ENCODE measurements around the gene JMJD8. TPM values are rescaled to one million over a fixed set of nuclear protein-coding genes. Genes with fewer than 3 reads are reported as not detected.
A peak's percentile ranks its signal among the peaks of the same experiment; 100 is the strongest.

JMJD8 gene
- total RNA-seq, 1 donor from 2014 or later = 43.1 TPM

GRCh38 chr16:720990-721764 is 37.0 kb upstream of the JMJD8 start, which contains the start of gene ANTKMT:
Gene ANTKMT, plus strand, starts transcription at chr16:721146. Its CDS starts 129 bp downstream, at chr16:721275.
- Histone ChIP-seq H3K27me3 (ENCODE audit: low read depth) (peaks cover 4% of the 10 kb centered on the region), H3K36me3 (no peaks in the 10 kb centered on the region), H3K27ac (replicated peaks) (peak within 1 kb of the TSS; percentile 97), H3K4me1 (peaks cover 49% of the 10 kb centered on the region), H3K9me3 (replicated peaks) (no peaks in the 10 kb centered on the region), H3K4me3 (peak within 1 kb of the TSS; percentile 96)
- no peak for TF ChIP-seq CTCF (IDR thresholded peaks at IDR 0.05; ENCODE audit: borderline replicate concordance)
- intact Hi-C loops (cut with micrococcal nuclease) = no loop called here
- peak; percentile 78 for DNase-seq

- peaks cover 53% of the 10 kb centered on the region for H3K4me1 ChIP-seq
- H3K36me3 ChIP-seq = no peaks in the 10 kb centered on the region
- no peak for TF ChIP-seq CTCF (IDR thresholded peaks at IDR 0.05; ENCODE audit: borderline replicate concordance)
- H3K9me3 ChIP-seq (replicated peaks) = no peaks in the 10 kb centered on the region
- H3K27me3 ChIP-seq (ENCODE audit: low read depth) = no peaks in the 10 kb centered on the region
- peak; percentile 46 for DNase-seq
- H3K27ac ChIP-seq (replicated peaks) = peak overlapping the region; percentile 97
- intact Hi-C loops (cut with micrococcal nuclease) = no loop called here
- peak overlapping the region; percentile 96 for H3K4me3 ChIP-seq
These were observed 36.4 kb upstream of the JMJD8 start for GRCh38 chr16:720447-720989.

DNA sequence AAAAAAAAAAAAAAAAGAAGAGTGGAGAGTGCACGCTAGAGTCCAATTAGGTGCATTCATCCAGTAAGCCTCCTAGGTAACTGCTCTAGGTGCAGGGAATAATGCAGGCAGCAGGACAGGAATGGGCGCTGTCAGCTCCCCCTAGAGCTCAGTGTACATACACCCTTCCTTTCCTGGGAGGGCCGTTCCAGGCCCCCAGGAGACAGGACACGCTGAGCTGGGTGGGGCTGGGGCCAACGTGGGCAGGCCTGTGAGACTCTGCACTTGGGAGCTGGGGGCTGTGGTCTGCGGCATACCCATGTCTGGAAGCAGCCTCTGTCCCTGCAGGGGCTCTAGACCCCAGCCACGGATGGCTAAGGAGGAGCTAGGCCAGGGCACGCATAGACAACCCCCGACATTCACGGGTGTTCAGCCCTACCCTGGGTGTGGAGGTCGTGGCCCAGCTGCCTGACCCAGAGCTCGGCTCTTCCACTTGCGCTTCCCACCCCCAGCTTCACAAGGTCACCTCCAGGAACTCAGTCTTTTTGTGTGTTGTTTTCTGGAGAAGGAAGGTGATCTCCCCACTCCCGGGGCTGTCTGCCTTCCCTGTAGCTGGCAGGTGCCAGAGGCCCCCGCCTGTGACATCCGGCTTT is 35.8 kb upstream of the JMJD8 start:
- peak overlapping the region; percentile 96 for H3K4me3 ChIP-seq
- no peaks in the 10 kb centered on the region for H3K27me3 ChIP-seq (ENCODE audit: low read depth)
- no peak for DNase-seq
- TF ChIP-seq CTCF (IDR thresholded peaks at IDR 0.05; ENCODE audit: borderline replicate concordance) = peak; percentile 21
- peaks cover 57% of the 10 kb centered on the region for H3K4me1 ChIP-seq
- H3K36me3 ChIP-seq = no peaks in the 10 kb centered on the region
- intact Hi-C loops (cut with micrococcal nuclease) = no loop called here
- peak overlapping the region; percentile 97 for H3K27ac ChIP-seq (replicated peaks)
- no peaks in the 10 kb centered on the region for H3K9me3 ChIP-seq (replicated peaks)

DNA sequence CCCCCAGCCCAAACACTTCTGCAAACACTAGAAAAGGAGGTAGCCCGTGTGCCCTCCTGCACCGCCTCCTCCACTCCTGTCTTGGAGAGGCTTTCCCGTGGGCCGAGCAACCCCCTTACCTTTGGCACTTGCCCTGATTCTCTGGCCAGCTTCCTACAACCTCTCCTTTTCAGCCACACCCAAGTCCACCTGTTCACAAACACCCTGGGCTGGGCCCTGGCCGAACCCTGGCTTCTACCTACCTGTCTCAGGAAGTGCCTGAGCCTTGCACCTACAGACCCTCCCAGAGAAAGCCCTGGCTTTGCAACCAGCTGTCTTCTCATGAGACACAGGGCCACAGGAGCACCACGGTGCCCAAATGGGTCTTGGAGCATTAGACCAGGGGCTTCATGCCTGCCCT is 34.8 kb upstream of the JMJD8 start:
- Histone ChIP-seq H3K27me3 (ENCODE audit: low read depth) (no peaks in the 10 kb centered on the region), H3K36me3 (no peaks in the 10 kb centered on the region), H3K9me3 (replicated peaks) (no peaks in the 10 kb centered on the region), H3K27ac (replicated peaks) (no peak overlapping the region), H3K4me3 (no peak overlapping the region), H3K4me1 (peaks cover 65% of the 10 kb centered on the region)
- no peak for TF ChIP-seq CTCF (IDR thresholded peaks at IDR 0.05; ENCODE audit: borderline replicate concordance)
- intact Hi-C loops (cut with micrococcal nuclease) = no loop called here
- no peak for DNase-seq

- Histone ChIP-seq H3K27me3 (ENCODE audit: low read depth) (no peaks in the 10 kb centered on the region), H3K4me3 (no peak overlapping the region), H3K27ac (replicated peaks) (no peak overlapping the region), H3K4me1 (peaks cover 65% of the 10 kb centered on the region), H3K9me3 (replicated peaks) (no peaks in the 10 kb centered on the region), H3K36me3 (no peaks in the 10 kb centered on the region)
- no peak for DNase-seq
- intact Hi-C loops (cut with micrococcal nuclease) = no loop called here
- TF ChIP-seq CTCF (IDR thresholded peaks at IDR 0.05; ENCODE audit: borderline replicate concordance) = no peak
These were observed 34.3 kb upstream of the JMJD8 start for GRCh38 chr16:718389-718788.
